KMS-11 (cell line): ENCODE data around the gene AP5Z1.

Experiments
- H2AFZ ChIP-seq: fragments of 200-600 bp; sonication (generic); 2 replicates; pipeline ENCODE4 v1.6.1; 2016; ENCODE audit warnings: antibody characterized with exemption, mixed run types, low read depth
- H3K27ac ChIP-seq: fragments of 200-600 bp; sonication (generic); 2 replicates; pipeline ENCODE4 v1.6.1; 2016; ENCODE audit warnings: mild to moderate bottlenecking, mixed run types
- H3K27me3 ChIP-seq: fragments of 200-600 bp; sonication (generic); 2 replicates; pipeline ENCODE4 v1.6.1; 2017; ENCODE audit warnings: mild to moderate bottlenecking, low read depth, mixed run types, moderate library complexity; ENCODE audit not compliant: insufficient read depth
- H3K36me3 ChIP-seq: fragments of 200-600 bp; sonication (generic); 2 replicates; pipeline ENCODE4 v1.6.1; 2017; ENCODE audit warnings: mild to moderate bottlenecking, mixed run types; ENCODE audit not compliant: insufficient read depth
- H3K4me1 ChIP-seq: fragments of 200-600 bp; sonication (generic); 2 replicates; pipeline ENCODE4 v1.6.1; 2016; ENCODE audit warnings: mild to moderate bottlenecking, low read depth, mixed run types; ENCODE audit not compliant: poor library complexity, severe bottlenecking
- H3K4me2 ChIP-seq: fragments of 200-600 bp; sonication (generic); 2 replicates; pipeline ENCODE4 v1.7.0; 2016; ENCODE audit warnings: mild to moderate bottlenecking, mixed run types
- H3K4me3 ChIP-seq: fragments of 200-600 bp; sonication (generic); IDR thresholded peaks from 2 replicates; pipeline ENCODE4 v1.6.1; 2017; ENCODE audit warnings: low read depth, low read length, mixed read lengths; ENCODE audit not compliant: insufficient read depth
- H3K79me2 ChIP-seq: fragments of 200-600 bp; sonication (generic); 2 replicates; pipeline ENCODE4 v1.6.1; 2016; ENCODE audit warnings: low read depth, mixed run types; ENCODE audit not compliant: insufficient read depth
- H3K9ac ChIP-seq: fragments of 200-600 bp; sonication (generic); 2 replicates; pipeline ENCODE4 v1.6.1; 2016; ENCODE audit warnings: mild to moderate bottlenecking, mixed run types
- H4K20me1 ChIP-seq: fragments of 200-600 bp; sonication (generic); 2 replicates; pipeline ENCODE4 v1.6.1; 2016; ENCODE audit warnings: mild to moderate bottlenecking, mixed run types; ENCODE audit not compliant: insufficient read depth
- CTCF ChIP-seq: fragments of 200-600 bp; sonication (generic); conservative IDR thresholded peaks from 2 replicates; pipeline ENCODE4 v1.6.1; 2017; ENCODE audit warnings: low read depth, mild to moderate bottlenecking, antibody characterized with exemption, low read length, moderate library complexity, mixed read lengths

The AP5Z1 gene

GRCh38 chr7:4834601-4835397 is 59.4 kb downstream of the AP5Z1 start:
- Histone ChIP-seq H3K27me3 (no peaks in the 10 kb centered on the region), H3K27ac (no peak overlapping the region), H3K79me2 (no peaks in the 10 kb centered on the region), H3K4me3 (no peak overlapping the region), H3K4me2 (no peak overlapping the region), H3K36me3 (no peaks in the 10 kb centered on the region), H3K4me1 (no peaks in the 10 kb centered on the region), H4K20me1 (no peaks in the 10 kb centered on the region), H3K9ac (no peak overlapping the region), H2AFZ (no peak overlapping the region)
- no peak for TF ChIP-seq CTCF

GRCh38 chr7:4835398-4836205 is 60.2 kb downstream of the AP5Z1 start:
- TF ChIP-seq CTCF, result no peak
- H3K4me3 ChIP-seq, result no peak overlapping the region
- H2AFZ ChIP-seq, result no peak overlapping the region
- H3K4me2 ChIP-seq, result no peak overlapping the region
- no peak overlapping the region for H3K27ac ChIP-seq
- no peaks in the 10 kb centered on the region for H4K20me1 ChIP-seq
- no peaks in the 10 kb centered on the region for H3K36me3 ChIP-seq
- H3K4me1 ChIP-seq, result no peaks in the 10 kb centered on the region
- H3K9ac ChIP-seq, result no peak overlapping the region
- H3K27me3 ChIP-seq, result no peaks in the 10 kb centered on the region
- no peaks in the 10 kb centered on the region for H3K79me2 ChIP-seq

GRCh38 chr7:4836206-4836661 is 60.8 kb downstream of the AP5Z1 start:
- Histone ChIP-seq H3K36me3 (no peaks in the 10 kb centered on the region), H3K79me2 (no peaks in the 10 kb centered on the region), H3K4me1 (no peaks in the 10 kb centered on the region), H3K27ac (no peak overlapping the region), H3K4me3 (no peak overlapping the region), H3K9ac (no peak overlapping the region), H2AFZ (no peak overlapping the region), H3K27me3 (no peaks in the 10 kb centered on the region), H3K4me2 (no peak overlapping the region), H4K20me1 (no peaks in the 10 kb centered on the region)
- no peak for TF ChIP-seq CTCF

- no peaks in the 10 kb centered on the region for H3K4me1 ChIP-seq
- no peak overlapping the region for H3K27ac ChIP-seq
- H2AFZ ChIP-seq, result no peak overlapping the region
- no peak overlapping the region for H3K4me2 ChIP-seq
- H3K36me3 ChIP-seq, result no peaks in the 10 kb centered on the region
- TF ChIP-seq CTCF, result no peak
- H3K79me2 ChIP-seq, result no peaks in the 10 kb centered on the region
- no peak overlapping the region for H3K9ac ChIP-seq
- H4K20me1 ChIP-seq, result no peaks in the 10 kb centered on the region
- no peak overlapping the region for H3K4me3 ChIP-seq
- no peaks in the 10 kb centered on the region for H3K27me3 ChIP-seq
These were observed 61.8 kb downstream of the AP5Z1 start for GRCh38 chr7:4837041-4837802.
